Breast epithelium (tissue), 3 donors: ENCODE results near the gene GDF2.

Source experiments
- CTCF ChIP-seq, 3 donors: fragments of 450-650 bp; IDR thresholded peaks; one replicate each; pipeline ENCODE4 v1.5.1; 2016 to 2017; ENCODE audit warnings: antibody characterized with exemption in 3 of 3, mild to moderate bottlenecking in 3 of 3, moderate library complexity in 3 of 3
- POLR2A ChIP-seq: fragments of 450-650 bp; IDR thresholded peaks from one replicate; pipeline ENCODE4 v1.6.1; 2016; ENCODE audit warnings: antibody characterized with exemption, mild to moderate bottlenecking, moderate library complexity
- POLR2AphosphoS5 ChIP-seq, 3 donors: sonication (generic); formaldehyde crosslinking; IDR thresholded peaks; one replicate each; pipeline ENCODE4 v1.6.1; 2017; ENCODE audit warnings: antibody characterized with exemption in 3 of 3

DNA sequence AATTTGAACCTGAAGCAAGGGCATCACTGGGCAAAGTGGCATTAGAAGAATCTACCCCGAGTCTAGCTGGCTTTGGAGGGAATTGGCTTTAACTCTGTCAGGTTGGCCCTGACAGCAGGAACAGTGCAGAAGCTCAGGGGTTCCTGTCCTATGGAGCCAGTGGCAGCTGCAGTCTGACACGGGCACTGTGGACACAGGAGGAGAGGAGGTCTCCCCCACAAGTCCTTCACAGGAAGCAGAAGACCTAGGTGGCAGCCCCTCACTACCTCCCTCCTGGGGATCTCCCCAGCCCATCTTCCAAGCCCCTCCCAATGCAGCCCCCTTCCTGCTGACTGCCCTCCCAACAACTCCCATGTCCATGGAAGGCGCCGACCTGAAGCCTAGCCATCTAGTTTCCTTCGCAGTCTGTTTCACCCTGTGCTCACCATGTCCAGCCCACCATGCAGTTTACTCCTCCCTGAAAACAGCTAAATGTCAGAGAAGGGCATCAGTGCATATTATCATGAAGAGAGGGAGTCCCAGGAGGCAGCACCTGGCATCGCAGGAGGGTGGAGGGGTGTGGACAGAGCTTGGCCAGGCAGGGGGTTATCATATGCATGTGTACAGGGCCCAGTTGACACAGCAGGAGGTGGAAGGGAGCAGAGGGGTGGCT is 40.1 kb upstream of the GDF2 start:
- no peak for TF ChIP-seq CTCF (IDR thresholded peaks at IDR 0.05)
- TF ChIP-seq POLR2A, result no peak
- no peak for TF ChIP-seq POLR2AphosphoS5 (IDR thresholded peaks at IDR 0.05)
